GM12872 (cell line): Measurements from ENCODE around the gene APOL6.

Experiments used
- CTCF ChIP-seq: IDR thresholded peaks from 3 replicates; pipeline ENCODE4 v1.5.1; 2011; ENCODE audit warnings: low read depth, mild to moderate bottlenecking, low read length, moderate library complexity; ENCODE audit not compliant: insufficient read depth

The APOL6 gene

GRCh38 chr22:35605851-35606481, 42.3 kb upstream of the APOL6 start:
- TF ChIP-seq CTCF = no peak

GRCh38 chr22:35606916-35607315, 41.3 kb upstream of the APOL6 start:
- no peak for TF ChIP-seq CTCF

GRCh38 chr22:35608088-35608487, 40.2 kb upstream of the APOL6 start:
- no peak for TF ChIP-seq CTCF

- no peak for TF ChIP-seq CTCF
Observed at GRCh38 chr22:35609261-35609660, 39.0 kb upstream of the APOL6 start.

GRCh38 chr22:35609761-35610160, 38.5 kb upstream of the APOL6 start:
- TF ChIP-seq CTCF = no peak

- no peak for TF ChIP-seq CTCF
Observed at GRCh38 chr22:35610741-35611140, 37.5 kb upstream of the APOL6 start.

GRCh38 chr22:35611200-35611890, 36.9 kb upstream of the APOL6 start:
- no peak for TF ChIP-seq CTCF
